ENCODE results near the gene DDX1. TPM values are rescaled to one million over a fixed set of nuclear protein-coding genes. Genes with fewer than 3 reads are reported as not detected.
"Not testable (repeated sequence)": the region's sequence is repeated elsewhere in the genome, so short reads cannot be mapped to it uniquely, and the experiment has no call there.

The DDX1 gene
- polyA plus RNA-seq, 1 donor = 87.8 TPM

- DNase-seq = no peak
These were observed 25.4 kb downstream of the DDX1 start for GRCh38 chr2:15616850-15617777.

- DNase-seq = no peak
These were observed 26.2 kb downstream of the DDX1 start for GRCh38 chr2:15617778-15618448.

- DNase-seq = no peak
These were observed 26.8 kb downstream of the DDX1 start for GRCh38 chr2:15618449-15618855.

GRCh38 chr2:15619076-15619475 is 27.4 kb downstream of the DDX1 start:
- no peak for DNase-seq

- DNase-seq = no peak
These were observed 27.8 kb downstream of the DDX1 start for GRCh38 chr2:15619510-15619909.

GRCh38 chr2:15619938-15620337 is 28.3 kb downstream of the DDX1 start:
- no peak for DNase-seq

- no peak for DNase-seq
These were observed 28.7 kb downstream of the DDX1 start for GRCh38 chr2:15620340-15620739.

GRCh38 chr2:15620857-15621471 is 29.3 kb downstream of the DDX1 start:
- no peak for DNase-seq

- not testable (repeated sequence) for DNase-seq
These were observed 29.8 kb downstream of the DDX1 start for GRCh38 chr2:15621472-15621870.

- DNase-seq = no peak
These were observed 30.5 kb downstream of the DDX1 start for GRCh38 chr2:15622214-15622613.

GRCh38 chr2:15622614-15623480 is 31.2 kb downstream of the DDX1 start:
- DNase-seq = no peak

GRCh38 chr2:15623481-15623796 is 31.8 kb downstream of the DDX1 start:
- DNase-seq = no peak

- no peak for DNase-seq
These were observed 32.4 kb downstream of the DDX1 start for GRCh38 chr2:15623898-15624541.

GRCh38 chr2:15624903-15625302 is 33.2 kb downstream of the DDX1 start:
- no peak for DNase-seq

- DNase-seq = no peak
These were observed 33.8 kb downstream of the DDX1 start for GRCh38 chr2:15625344-15626036.

- DNase-seq = no peak
These were observed 34.5 kb downstream of the DDX1 start for GRCh38 chr2:15626126-15626525.

- no peak for DNase-seq
These were observed 35.3 kb downstream of the DDX1 start for GRCh38 chr2:15626967-15627366.

- no peak for DNase-seq
These were observed 36.4 kb downstream of the DDX1 start for GRCh38 chr2:15627817-15628684.

GRCh38 chr2:15628899-15629855 is 37.5 kb downstream of the DDX1 start:
- DNase-seq = no peak

Measured in hindlimb muscle (tissue), 1 donor.